KMS-11 (cell line): ENCODE data around the gene TSPAN18.

Experiments used
- H2AFZ ChIP-seq: fragments of 200-600 bp; sonication (generic); 2 replicates; pipeline ENCODE4 v1.6.1; 2016; ENCODE audit warnings: antibody characterized with exemption, mixed run types, low read depth
- H3K27ac ChIP-seq: fragments of 200-600 bp; sonication (generic); 2 replicates; pipeline ENCODE4 v1.6.1; 2016; ENCODE audit warnings: mild to moderate bottlenecking, mixed run types
- H3K27me3 ChIP-seq: fragments of 200-600 bp; sonication (generic); 2 replicates; pipeline ENCODE4 v1.6.1; 2017; ENCODE audit warnings: mild to moderate bottlenecking, low read depth, mixed run types, moderate library complexity; ENCODE audit not compliant: insufficient read depth
- H3K36me3 ChIP-seq: fragments of 200-600 bp; sonication (generic); 2 replicates; pipeline ENCODE4 v1.6.1; 2017; ENCODE audit warnings: mild to moderate bottlenecking, mixed run types; ENCODE audit not compliant: insufficient read depth
- H3K4me1 ChIP-seq: fragments of 200-600 bp; sonication (generic); 2 replicates; pipeline ENCODE4 v1.6.1; 2016; ENCODE audit warnings: mild to moderate bottlenecking, low read depth, mixed run types; ENCODE audit not compliant: poor library complexity, severe bottlenecking
- H3K4me2 ChIP-seq: fragments of 200-600 bp; sonication (generic); 2 replicates; pipeline ENCODE4 v1.7.0; 2016; ENCODE audit warnings: mild to moderate bottlenecking, mixed run types
- H3K4me3 ChIP-seq: fragments of 200-600 bp; sonication (generic); IDR thresholded peaks from 2 replicates; pipeline ENCODE4 v1.6.1; 2017; ENCODE audit warnings: low read depth, low read length, mixed read lengths; ENCODE audit not compliant: insufficient read depth
- H3K79me2 ChIP-seq: fragments of 200-600 bp; sonication (generic); 2 replicates; pipeline ENCODE4 v1.6.1; 2016; ENCODE audit warnings: low read depth, mixed run types; ENCODE audit not compliant: insufficient read depth
- H3K9ac ChIP-seq: fragments of 200-600 bp; sonication (generic); 2 replicates; pipeline ENCODE4 v1.6.1; 2016; ENCODE audit warnings: mild to moderate bottlenecking, mixed run types
- H4K20me1 ChIP-seq: fragments of 200-600 bp; sonication (generic); 2 replicates; pipeline ENCODE4 v1.6.1; 2016; ENCODE audit warnings: mild to moderate bottlenecking, mixed run types; ENCODE audit not compliant: insufficient read depth
- TF ChIP-seq, protein P1 (sequence below): fragments of 200-600 bp; sonication (generic); conservative IDR thresholded peaks from 2 replicates; pipeline ENCODE4 v1.6.1; 2017; ENCODE audit warnings: low read depth, mild to moderate bottlenecking, antibody characterized with exemption, low read length, moderate library complexity, mixed read lengths

TSPAN18 gene

DNA sequence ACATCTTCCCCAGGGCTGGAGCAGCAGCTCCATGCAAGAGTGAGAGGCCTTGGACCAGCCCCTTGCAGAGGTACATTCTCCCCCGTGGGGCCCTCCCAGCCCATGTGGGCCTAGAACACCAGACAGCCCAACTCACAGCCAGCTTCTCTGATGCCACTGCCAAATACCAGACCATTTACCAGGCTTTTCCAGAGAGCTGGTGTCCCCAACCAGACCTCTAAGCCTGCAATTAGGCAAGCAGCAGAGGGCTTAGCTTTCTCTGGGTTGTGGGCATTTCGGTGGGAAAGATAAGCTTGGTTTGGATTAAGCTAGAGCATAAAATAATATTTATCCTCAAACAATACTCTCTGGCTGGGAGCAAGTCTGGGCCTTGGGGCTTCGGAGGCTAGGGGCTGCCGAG, 148.3 kb downstream of the TSPAN18 start:
- H3K27ac ChIP-seq, result no peak overlapping the region
- no peaks in the 10 kb centered on the region for H3K36me3 ChIP-seq
- H3K27me3 ChIP-seq, result no peaks in the 10 kb centered on the region
- no peak overlapping the region for H2AFZ ChIP-seq
- no peak overlapping the region for H3K4me3 ChIP-seq
- TF ChIP-seq, protein P1, sequence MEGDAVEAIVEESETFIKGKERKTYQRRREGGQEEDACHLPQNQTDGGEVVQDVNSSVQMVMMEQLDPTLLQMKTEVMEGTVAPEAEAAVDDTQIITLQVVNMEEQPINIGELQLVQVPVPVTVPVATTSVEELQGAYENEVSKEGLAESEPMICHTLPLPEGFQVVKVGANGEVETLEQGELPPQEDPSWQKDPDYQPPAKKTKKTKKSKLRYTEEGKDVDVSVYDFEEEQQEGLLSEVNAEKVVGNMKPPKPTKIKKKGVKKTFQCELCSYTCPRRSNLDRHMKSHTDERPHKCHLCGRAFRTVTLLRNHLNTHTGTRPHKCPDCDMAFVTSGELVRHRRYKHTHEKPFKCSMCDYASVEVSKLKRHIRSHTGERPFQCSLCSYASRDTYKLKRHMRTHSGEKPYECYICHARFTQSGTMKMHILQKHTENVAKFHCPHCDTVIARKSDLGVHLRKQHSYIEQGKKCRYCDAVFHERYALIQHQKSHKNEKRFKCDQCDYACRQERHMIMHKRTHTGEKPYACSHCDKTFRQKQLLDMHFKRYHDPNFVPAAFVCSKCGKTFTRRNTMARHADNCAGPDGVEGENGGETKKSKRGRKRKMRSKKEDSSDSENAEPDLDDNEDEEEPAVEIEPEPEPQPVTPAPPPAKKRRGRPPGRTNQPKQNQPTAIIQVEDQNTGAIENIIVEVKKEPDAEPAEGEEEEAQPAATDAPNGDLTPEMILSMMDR, result no peak
- peaks cover 23% of the 10 kb centered on the region for H3K4me1 ChIP-seq
- no peaks in the 10 kb centered on the region for H4K20me1 ChIP-seq
- H3K9ac ChIP-seq, result no peak overlapping the region
- no peak overlapping the region for H3K4me2 ChIP-seq
- no peaks in the 10 kb centered on the region for H3K79me2 ChIP-seq

DNA sequence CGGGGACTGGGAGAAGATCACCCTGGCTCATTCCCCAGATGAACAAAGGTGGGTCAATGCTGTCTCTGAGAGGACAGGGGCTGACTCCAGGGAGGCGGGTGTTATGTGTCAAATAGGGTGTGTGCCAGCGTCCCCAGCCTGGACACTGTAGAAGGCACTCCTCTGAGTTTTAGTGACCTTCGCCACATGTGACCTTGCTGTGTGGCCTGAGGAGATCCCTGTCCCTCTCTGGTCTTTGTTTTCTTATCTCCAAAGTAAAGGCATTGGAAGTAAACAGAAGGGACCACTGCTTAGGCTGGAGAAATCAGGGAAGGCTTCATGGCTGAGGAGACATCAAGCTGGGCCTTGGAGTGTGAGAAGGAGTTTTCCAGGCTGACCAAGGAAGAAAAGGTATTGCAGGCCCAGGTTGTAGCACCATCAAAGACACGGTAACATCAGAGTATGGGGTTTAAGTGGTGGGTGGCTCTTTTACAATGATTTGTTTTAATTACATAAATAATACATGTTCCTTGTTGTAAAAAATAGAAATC, 149.5 kb downstream of the TSPAN18 start:
- no peak overlapping the region for H3K4me3 ChIP-seq
- H3K9ac ChIP-seq, result no peak overlapping the region
- H2AFZ ChIP-seq, result no peak overlapping the region
- H3K27me3 ChIP-seq, result no peaks in the 10 kb centered on the region
- no peaks in the 10 kb centered on the region for H3K79me2 ChIP-seq
- H3K27ac ChIP-seq, result no peak overlapping the region
- TF ChIP-seq, protein P1, result no peak
- no peaks in the 10 kb centered on the region for H3K36me3 ChIP-seq
- H3K4me2 ChIP-seq, result no peak overlapping the region
- no peaks in the 10 kb centered on the region for H4K20me1 ChIP-seq
- peaks cover 11% of the 10 kb centered on the region for H3K4me1 ChIP-seq

DNA sequence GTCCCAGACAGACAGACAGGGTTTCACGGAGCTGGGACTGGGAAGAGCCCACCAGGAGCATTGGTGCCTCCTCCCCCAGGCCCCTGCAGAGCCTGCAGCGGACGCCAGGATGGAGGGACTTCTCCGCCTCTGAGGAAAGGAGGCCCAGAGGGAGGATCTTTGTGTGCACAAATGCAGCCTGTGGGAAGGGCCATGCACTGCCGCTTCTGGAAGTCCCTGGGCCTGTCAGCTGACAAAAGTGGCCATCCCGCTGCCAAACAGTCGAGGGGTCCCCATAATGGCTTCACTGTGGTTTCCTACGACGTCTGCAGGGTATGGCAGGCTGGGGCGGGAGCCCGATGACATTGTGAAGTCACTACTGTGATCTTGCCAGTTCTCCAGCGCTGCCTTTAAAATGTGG, 150.1 kb downstream of the TSPAN18 start:
- H2AFZ ChIP-seq, result no peak overlapping the region
- no peak overlapping the region for H3K4me3 ChIP-seq
- H3K79me2 ChIP-seq, result no peaks in the 10 kb centered on the region
- H3K27me3 ChIP-seq, result no peaks in the 10 kb centered on the region
- no peak overlapping the region for H3K9ac ChIP-seq
- H3K27ac ChIP-seq, result no peak overlapping the region
- no peak overlapping the region for H3K4me2 ChIP-seq
- no peaks in the 10 kb centered on the region for H4K20me1 ChIP-seq
- TF ChIP-seq, protein P1, result no peak
- H3K4me1 ChIP-seq, result peaks cover 4% of the 10 kb centered on the region
- no peaks in the 10 kb centered on the region for H3K36me3 ChIP-seq

DNA sequence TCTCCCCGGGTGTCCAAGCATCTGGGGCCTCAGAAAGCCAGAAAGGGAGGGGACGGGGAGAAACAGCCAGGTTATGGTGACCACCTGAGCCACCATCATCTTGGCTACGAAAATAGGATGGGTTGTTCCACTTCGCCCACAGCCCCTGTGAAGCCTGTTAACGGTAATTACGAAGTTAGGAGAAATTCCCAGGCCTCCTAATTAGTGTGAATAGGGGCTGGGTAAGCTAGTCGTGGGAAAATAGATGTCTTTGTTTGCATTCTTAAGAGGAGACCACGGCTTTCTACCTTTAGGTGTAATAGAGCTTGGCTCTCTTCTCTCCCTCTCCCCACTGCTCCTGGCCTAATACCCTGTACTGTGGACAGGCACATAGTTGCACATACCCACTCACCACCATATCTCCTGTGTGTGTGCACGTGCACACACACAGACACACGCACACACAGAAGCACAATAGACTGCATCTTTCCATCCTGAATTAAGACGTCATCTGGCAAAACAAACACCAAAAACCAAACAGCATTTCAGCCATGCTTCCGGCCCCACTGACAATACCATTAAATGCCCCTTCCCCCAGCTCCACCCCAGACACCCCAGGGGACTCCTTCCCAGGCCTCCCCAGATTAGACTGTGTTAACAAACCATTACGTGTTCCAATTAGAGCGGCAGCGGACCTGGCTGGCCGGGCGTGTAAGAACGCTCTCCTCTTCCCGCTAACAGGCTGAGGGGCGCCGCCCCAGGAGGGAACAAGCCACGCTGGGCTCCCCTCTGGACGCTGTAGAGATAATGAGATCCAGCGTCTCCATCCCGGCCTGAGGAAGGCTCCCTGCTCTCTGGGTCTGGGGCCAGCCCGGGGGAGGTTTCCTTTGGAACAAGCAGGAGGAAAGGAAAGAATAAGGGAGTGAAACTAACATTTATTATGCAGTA, 151.1 kb downstream of the TSPAN18 start:
- TF ChIP-seq, protein P1, result no peak
- H3K4me3 ChIP-seq, result no peak overlapping the region
- no peaks in the 10 kb centered on the region for H3K27me3 ChIP-seq
- no peak overlapping the region for H2AFZ ChIP-seq
- H3K4me1 ChIP-seq, result no peaks in the 10 kb centered on the region
- no peaks in the 10 kb centered on the region for H4K20me1 ChIP-seq
- no peaks in the 10 kb centered on the region for H3K79me2 ChIP-seq
- no peak overlapping the region for H3K9ac ChIP-seq
- H3K4me2 ChIP-seq, result no peak overlapping the region
- H3K36me3 ChIP-seq, result no peaks in the 10 kb centered on the region
- H3K27ac ChIP-seq, result no peak overlapping the region
